HL-60 (cell line): ENCODE measurements around the gene EIF3K.

Experiments
- GABPA ChIP-seq: IDR thresholded peaks from 2 replicates; pipeline ENCODE4 v1.6.1; 2012; ENCODE audit warnings: low read depth
- POLR2AphosphoS5 ChIP-seq: IDR thresholded peaks from 2 replicates; pipeline ENCODE4 v1.6.1; 2012; ENCODE audit warnings: low read depth
- SPI1 ChIP-seq: IDR thresholded peaks from 2 replicates; pipeline ENCODE4 v1.6.1; 2012; ENCODE audit warnings: low read depth, mild to moderate bottlenecking, borderline replicate concordance
- TF ChIP-seq, protein P1 (sequence below): IDR thresholded peaks from one replicate; pipeline ENCODE4 v1.5.1; 2011; ENCODE audit warnings: low read length, control low read depth, inconsistent platforms; ENCODE audit not compliant: insufficient read depth

- no peak for TF ChIP-seq SPI1
- TF ChIP-seq, protein P1, sequence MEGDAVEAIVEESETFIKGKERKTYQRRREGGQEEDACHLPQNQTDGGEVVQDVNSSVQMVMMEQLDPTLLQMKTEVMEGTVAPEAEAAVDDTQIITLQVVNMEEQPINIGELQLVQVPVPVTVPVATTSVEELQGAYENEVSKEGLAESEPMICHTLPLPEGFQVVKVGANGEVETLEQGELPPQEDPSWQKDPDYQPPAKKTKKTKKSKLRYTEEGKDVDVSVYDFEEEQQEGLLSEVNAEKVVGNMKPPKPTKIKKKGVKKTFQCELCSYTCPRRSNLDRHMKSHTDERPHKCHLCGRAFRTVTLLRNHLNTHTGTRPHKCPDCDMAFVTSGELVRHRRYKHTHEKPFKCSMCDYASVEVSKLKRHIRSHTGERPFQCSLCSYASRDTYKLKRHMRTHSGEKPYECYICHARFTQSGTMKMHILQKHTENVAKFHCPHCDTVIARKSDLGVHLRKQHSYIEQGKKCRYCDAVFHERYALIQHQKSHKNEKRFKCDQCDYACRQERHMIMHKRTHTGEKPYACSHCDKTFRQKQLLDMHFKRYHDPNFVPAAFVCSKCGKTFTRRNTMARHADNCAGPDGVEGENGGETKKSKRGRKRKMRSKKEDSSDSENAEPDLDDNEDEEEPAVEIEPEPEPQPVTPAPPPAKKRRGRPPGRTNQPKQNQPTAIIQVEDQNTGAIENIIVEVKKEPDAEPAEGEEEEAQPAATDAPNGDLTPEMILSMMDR: no peak
- TF ChIP-seq POLR2AphosphoS5: no peak
- no peak for TF ChIP-seq GABPA
Measured at GRCh38 chr19:38683393-38684077, 64.5 kb downstream of the EIF3K start.
